GDM1 (cell line): Measurements from ENCODE around the gene LRRC27.
A peak's percentile ranks its signal among the peaks of the same experiment; 100 is the strongest.

ENCODE experiments used
- DNase-seq: peaks from one replicate; lab custom pipeline; 2025; lab: John Stamatoyannopoulos, UW

The LRRC27 gene

DNA sequence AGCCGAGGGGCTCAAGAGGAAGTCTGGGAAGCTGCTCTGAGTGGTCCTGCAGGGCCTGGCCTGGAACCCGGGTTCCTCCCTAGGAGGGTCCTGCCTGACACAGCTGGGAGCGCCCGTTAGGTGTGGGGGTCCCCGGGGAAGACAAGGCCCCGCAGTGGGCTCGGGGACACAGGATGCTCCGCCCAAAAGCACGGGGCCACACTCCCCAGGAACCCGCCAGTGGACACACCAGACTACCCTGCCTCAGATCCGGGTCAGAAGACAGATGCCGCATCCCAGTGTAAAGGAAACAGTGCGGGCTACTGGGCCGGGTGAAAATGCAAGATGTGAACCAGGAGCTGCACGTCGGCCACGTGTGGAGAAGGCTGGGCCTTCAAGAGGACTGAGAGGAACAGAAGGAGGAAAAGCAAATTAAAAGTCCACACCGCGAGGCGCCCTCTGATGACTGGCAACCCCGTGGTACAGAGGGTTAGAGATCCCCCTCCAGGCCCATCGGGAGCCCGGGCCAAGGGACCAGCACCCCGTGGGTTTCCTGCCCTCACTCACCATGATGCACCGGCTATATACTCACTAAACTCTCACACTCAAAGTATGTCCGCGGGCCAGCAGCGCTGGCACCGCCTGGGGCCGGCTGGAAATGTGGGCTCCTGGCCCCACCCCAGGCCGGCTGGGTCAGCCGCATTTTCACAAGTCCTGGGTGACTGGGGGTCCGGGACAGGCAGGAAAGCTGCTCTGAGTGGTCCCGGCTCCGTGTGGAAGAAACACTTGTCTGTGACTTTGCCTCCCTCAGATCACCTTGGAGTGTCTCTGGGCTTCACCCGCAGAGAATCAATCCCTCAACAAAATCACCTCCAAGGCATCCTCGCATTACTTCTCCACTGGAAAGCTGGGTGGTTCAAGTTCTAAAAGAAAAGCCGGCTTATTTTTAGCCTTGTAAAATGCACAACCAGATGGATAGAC is 30.3 kb upstream of the LRRC27 start:
- DNase-seq, result no peak

DNA sequence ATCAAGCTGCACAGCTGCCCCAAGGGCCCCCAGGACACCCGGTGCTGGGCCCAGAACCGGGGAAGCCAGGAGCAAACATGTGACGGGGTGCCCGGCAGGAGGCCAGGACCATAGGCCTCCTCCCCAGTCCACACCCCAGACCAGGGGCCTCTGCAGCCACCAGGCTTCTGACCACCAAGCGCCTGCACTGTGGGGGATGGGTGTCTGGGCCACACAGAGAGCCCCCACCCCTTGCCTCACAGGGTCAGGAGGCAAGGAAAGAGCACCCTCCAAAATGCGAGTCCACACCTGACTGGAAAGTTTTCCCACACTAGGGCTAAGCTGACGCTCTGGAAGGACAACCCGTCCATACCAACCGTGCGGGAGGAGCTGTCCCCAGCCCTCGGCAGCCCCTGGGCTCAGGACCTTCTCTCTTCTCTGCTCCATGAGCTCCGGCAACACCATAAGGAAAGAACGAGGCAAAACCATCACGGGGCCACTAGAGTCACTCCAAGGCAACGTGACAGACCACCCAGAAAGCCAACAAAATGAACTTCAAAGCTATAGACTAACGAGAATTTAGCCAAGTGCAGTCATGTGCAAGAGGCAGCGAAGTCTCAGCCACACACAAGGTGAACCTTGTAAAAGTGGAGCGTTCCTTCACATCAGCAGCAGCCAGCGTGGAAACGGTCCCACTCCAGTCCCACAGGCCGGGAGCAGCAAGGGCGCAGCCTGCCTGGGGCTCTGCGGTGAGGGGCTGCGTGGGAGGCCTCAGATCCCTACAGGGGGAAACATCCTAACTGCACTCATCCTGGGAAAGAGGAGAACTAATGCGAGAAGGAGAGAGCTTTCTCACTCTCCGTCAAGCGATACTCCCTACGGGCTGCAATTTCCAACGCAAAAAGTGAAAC is 29.3 kb upstream of the LRRC27 start:
- DNase-seq, result no peak

DNA sequence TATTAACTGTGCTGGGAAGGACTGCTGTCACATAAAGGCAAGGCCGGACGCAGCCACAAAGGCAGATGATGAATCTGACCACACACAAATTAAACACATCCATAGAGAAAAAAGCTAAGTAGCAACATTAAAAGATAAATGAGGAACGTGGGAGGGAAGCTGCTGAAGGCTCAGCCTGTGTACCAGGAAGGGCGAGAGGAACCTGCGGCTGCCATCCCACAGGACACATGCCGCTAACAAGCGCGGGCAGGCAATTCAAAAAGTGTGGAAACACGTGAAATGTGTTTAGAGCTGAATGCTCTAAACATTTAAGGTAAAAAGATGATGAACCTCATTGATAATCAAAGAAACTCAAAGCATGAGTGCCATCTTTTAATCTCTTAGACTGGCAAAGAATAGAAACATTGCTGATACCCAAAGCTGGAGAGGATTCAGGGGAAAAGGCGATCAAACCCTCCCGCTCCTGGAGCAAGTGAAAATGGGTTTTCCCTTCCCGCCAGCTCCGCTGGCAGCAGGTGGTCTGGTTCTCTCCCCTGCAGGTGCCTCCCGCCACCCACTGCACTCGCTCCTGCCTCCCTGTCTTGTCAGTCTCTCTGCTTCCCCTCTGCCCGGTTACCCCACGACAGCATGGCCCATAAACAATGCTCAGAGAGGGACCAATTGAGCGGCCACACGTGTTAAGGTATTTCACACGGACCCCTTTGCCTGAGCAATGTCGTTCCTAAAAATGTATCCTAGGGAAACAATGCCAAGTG is 28.5 kb upstream of the LRRC27 start:
- no peak for DNase-seq

DNA sequence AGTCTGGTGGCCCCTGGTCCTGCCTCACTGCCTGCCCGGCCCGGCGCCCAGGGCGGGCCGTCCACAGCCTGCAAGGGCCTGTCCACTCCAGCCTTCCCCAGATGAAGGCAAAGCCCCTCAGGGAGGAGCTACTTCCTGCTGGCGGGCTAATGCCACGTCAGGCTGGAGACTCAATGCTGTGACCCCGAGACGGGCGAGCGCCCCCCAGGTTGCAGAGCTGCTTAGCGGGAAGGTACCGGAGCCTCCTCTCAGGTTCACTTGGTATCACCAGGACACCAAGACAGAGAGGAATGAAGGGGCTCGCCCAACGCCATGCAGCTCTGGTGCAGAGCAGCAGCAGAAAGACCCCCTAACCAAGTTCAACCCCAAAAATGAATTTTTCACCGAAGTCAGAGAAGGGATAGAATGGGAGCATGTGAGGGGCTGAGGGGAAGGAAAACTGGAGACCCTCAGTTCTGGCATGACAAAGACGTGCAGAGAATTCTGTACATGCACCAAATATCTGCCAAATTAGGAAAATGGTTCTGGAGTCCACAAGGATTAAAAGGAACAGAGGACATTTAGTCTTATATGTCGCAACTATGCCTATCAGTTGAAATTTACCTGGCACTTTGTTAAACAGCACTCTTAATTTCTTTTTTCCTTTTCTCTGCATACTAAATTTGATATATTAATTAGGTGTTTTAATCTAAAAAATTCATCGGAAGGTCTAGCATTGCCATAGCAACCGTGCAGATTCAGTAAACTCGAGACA is 27.1 kb upstream of the LRRC27 start:
- no peak for DNase-seq

DNA sequence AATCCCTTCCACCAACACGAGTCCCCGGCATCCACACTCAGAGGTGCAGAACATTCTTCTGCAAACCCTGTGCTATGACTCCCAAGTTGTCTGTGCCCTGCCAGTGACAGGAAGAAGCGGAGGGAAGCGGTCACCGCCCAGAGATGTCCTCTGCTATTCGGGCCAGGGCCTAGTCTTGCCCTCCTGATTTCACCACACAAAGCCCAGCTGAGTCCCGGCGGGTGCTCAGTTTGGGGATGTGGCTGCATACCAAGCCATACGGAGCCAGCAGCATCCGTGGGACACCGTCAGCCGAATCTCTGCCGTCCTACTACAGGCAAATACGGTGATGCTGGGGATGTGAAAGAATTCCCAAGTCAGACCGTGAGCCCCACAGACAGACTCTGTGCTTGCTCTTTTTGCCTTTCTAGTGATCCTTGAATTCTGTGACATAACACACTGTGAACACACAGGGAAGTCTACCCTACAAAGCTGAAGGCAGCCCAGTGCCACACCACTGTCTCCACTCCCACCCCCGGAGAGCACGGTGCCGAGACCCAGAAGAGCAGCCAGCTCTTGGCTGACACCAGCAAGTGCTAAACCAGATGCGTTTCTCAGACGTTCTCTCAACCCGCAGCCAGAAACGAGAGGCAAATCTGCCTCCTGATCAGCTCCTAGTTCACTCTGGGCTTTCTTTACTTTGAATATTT is 26.2 kb upstream of the LRRC27 start:
- DNase-seq, result no peak

DNA sequence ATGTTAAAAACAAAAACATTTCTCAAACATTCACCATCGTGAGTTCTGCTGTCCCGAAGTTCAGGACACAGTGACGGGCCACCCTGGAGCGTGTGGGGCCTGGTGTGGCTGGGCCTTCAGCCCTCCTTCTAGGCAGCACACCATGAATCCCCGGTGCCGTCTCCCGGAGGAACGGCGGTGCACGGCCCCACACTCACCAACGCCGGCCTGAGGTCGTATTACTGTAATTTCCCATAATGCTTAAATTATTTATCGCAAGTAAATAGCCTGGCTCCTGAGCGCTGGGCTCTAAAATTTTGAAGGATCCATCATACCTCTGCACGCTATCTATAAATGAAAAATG is 25.7 kb upstream of the LRRC27 start:
- no peak for DNase-seq

DNA sequence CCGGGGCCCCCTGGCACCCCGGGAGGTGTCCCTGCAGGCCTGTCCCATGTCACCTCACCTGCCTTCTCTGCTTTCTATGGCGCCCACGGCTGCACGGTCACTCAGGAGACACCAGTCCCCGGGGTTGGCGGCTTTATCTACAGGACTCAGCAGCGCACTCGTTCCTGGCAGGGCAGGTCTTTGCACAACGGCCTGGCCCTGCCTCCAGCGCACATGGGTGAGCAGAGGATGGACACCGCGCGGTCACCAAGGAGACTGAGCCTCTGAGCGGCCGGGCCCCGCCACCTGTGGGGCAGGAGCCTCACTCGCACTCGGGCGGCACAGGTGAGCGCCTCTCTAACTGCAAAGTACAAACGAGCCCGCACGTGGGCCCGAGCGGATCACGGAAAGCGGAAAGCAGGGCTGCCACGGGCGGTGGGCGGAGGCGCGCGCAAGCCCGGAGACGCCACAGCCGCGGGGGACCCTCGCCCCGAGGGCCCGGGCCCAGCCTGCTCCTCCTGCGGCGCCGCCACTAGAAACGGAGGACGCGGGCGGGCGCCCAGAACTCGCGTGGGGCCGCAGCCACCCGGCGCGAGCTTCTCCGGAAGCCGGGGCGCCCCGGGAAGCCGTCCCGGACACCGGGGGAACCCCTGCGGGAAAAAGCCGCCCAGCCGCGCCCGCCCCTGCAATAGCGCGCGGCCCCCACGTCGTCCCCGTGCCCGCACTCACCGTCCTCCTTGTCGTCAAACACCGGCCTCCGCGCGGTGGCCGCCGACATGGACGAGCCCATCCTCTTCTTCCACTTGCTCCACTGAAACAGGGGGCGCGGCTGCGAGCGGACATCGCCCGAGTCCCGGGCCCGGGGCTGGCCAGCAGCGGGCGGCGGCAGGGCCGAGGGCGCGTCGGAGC is 24.9 kb upstream of the LRRC27 start:
- no peak for DNase-seq

DNA sequence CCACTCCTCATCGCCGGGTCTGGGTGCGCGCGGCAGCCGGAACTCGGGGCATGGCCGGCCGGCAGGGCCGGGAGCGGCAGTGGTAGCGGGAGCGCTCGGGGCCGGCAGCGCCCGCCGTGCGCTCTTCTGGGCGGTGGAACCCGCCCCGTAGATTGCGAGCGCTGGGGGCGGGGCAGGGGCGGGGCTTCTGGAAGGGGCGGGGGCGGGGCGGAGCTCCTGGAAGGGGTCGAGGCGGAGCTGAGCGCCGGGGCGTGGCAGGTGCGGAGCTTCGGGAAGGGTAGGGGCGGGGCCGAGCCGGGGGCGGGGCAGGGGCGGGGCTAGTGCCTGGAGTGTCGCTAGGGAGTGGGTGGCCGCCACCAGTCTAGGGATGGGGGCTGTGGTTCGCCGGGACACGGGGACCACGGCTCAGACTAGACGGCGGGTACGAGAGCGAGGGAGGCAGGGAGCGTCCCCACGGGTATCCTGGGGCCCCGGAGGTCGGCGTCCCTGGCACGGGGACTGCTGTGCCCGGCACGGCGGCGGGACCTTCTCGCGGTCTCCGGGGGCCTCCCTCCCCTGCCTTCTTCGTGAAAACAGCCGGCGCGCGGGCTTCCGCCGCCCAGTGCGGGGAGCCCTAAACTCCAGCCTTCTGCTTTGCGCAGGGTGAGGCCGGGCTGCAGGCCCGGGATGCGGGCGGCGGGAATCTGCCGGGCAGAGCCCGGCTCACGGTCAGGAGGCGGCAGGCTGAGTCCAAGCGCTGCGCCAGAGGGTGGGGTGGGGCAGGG is 24.0 kb upstream of the LRRC27 start, which contains the start of gene STK32C:
TSS of gene STK32C (minus strand) at position 128 of the 764 bp plus-strand sequence. CDS start at position 11, 117 bp downstream.
- peak; percentile 71 for DNase-seq

DNA sequence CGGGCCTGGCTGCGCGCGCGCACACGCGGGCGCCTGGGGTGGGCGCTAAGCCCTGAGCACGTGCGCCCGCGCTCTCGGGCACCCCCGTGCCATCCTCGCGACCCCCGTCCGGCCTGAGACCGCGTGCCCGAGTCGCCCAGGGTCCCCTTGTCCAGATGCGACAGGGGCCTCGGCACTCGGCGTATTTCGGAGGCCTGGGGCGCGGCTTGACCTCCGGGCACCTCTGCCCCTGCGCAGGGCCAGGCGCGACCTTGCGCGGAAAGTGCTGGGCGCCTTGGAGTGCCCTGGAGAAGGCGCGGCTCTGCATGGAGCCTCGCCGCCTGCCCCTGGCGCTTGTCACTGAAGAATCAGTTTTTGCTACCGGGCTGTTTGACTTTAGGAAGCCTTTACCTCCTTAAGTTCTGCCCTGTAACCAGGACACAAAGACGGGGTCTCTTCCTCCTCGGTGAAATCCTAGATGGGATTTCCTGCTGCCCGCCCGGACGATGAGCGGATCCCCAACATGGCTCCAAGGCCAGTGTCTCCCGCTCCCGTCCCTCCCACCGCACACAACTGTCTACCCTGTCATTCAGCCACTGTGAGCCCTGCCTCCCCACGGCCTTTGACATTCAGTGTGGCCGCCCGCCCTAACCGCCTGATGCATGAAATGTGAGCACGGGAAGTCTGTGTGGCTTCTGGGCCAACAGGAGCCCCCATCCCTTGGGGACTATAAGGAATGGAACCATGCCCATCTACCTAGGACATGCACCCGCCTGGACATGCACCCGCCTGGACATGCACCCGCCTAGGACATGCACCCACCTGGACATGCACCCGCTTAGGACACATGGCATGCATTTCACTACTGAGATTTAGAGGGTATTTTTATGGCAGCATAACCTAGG is 23.2 kb upstream of the LRRC27 start:
- DNase-seq, result no peak

DNA sequence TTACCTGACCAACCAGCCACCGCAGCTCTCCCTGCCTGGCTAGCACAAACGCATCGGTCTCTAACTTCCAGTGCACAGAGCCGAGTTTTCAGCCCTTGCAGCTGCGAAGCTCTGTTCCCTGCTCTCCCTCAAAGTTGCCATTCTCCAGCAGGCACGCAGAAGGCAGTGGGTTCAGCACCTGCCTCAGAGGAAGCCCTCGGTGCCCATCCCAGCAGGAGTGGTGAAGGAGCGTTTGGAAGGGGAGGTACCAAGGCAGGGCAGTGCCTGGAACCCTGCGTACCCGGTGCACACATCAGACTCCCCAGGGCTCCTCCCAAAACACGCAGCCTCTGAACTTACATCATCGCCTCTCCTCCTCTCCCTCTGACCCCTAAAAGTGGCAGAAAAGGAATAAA is 22.5 kb upstream of the LRRC27 start:
- DNase-seq, result no peak

DNA sequence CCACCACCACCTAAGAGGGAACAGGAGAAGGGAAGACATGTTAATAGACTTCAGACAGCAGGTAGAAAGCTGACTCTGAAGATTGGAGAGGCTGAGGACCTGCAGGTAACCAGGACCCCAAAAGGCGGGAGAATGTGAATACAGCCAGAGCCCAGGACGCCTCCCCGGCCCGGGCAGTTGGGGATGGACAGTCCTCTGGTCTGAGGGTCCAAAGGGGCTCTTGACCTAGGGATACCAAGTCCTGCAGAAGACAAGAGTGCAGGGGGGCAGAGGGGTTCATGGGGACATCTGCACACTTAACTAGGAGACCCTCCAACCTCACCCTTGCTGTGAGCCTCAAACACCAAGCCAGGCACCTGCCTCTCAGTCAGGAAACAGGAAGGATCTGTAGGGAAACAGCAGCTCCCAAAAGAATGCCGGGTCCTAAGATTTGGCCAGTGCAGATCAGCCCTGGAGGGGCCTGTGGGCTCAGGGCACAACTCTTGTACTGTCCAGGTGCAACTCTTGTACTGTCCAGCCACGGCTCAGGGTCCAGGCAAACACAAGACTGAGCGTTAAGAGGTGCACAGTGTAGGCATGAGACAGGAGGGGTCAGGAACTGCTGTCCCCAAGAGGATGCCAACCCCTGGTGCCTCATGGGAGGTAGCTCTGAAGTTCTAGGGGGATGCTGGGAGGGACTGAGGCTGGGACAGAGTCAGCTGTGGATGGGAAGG is 22.0 kb upstream of the LRRC27 start:
- DNase-seq, result no peak

DNA sequence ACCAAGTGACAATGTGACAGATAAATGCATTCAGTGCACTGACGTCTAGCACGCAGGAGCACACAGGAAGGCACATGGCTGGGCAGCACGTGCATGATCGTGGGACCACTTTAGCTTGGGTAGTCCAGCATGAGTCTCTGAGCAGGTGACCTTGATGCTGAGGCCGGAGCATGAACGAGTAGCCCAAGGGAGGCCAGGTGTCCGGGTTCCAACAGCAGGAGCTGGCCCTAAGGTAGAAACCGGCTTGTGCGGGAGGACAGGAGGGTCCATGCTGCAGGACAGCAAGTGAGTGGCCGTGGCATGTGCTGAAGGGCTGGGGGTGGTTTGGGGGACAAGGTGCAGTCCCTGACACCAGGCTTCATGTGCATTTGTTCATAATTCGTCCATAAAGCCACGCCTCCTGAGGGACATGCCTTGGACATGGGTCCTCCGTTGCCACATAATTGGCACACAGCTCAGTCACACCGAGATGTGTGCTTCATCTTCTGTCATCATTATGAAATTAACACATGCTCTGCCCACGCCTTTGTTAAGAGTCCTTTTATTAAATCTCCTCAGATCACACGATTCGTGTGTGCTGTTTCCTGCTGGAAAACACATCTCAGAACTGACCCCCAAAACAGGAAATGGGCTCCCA is 21.2 kb upstream of the LRRC27 start:
- no peak for DNase-seq

DNA sequence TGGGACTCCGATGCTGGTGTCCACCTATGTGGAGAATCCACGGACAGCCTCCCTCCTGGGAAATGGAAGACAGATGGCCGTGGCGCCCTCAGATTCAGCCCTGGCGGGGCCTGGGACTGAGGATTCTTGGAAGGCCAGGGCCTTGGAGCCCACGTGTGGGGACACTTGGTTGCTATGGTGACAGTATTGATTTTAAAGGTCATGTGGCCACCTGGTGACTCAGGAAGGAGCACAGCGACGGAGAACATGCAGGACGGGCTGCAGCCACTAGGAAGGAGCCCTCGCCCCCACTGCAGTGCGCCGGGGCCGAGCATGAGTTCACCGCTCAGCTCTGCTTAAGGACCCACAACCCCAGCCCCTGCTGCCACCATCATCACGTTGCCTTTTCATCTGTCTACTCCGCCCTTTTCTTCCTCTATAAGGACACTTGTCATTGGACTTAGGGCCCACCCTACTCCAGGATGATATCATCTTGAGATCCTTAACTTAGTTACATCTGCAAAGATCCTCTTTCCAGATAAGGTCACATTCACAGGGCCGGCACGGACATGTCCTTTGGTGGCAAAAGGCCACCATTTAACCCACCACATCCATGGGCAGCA is 20.6 kb upstream of the LRRC27 start:
- DNase-seq, result no peak

DNA sequence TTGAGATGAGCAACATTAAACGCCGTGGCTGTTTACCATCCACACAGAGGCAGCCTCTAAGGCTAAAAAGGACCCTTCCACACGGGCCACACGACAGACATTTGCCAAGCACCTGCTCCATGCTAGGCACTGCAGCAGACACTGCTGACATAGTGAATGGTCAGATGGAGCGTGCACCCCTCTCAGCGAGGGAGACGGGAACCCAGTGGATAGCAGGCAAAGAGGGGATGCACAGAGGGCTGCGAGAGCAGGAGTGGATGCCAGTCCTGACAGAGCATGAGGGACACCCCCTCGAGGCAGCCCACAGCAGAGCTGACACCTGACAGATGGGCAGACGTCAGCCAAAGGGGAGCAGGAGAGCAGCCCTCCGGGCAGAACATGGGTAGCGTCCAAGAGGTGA is 18.7 kb upstream of the LRRC27 start:
- no peak for DNase-seq

DNA sequence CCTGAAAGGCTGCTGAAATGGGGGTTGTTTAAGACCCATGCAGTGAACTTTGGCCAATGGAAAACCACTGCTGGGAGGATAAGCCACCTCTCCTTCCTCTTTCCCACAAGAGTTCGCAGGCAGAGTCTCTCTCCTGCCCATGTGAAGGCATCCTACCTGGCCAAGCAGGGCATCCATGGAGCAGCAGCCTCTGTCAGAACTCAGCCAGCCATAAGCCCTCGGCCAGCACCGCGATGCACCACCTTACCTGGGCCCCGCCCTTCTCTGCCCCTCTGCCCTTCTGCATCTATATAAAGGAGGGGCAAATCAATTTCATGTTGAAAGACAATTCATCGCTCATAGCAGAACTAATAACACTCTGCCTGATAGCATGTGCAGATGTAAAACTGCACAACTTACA is 18.1 kb upstream of the LRRC27 start:
- DNase-seq, result no peak

DNA sequence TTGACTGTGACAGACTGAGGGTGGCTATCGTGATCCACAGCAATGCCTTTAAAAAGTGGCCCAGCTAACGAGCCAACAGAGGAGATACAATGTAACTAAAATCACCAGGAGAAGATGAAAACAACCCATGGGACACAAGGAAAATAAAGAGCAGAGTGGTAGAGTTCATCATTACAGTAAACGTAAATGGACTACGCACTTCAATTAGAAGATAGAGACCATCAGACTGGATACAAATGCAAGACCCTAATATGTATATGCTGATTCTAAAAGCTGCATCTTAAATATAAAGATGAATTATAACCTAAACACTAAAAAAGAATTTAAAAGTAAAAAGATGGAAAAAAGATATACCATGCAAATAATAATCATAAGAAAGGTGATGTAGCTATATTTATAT is 17.7 kb upstream of the LRRC27 start:
- no peak for DNase-seq
